Measurements from ENCODE around the gene FAM151A. TPM values are rescaled to one million over a fixed set of nuclear protein-coding genes. Genes with fewer than 3 reads are reported as not detected.

FAM151A gene
- total RNA-seq, 1 donor from 2014 or later: not detected

GRCh38 chr1:54627196-54627595 is 3.9 kb upstream of the FAM151A start:
- DNase-seq (ENCODE audit: low spot score, unreplicated experiment): no peak
- Mint-ChIP-seq H3K4me1 (ENCODE audit: low read depth) (peaks cover 5% of the 10 kb centered on the region), H3K9me3 (ENCODE audit: low read depth) (peaks cover 3% of the 10 kb centered on the region), H3K36me3 (ENCODE audit: insufficient read depth) (peaks cover 1% of the 10 kb centered on the region), H3K4me3 (ENCODE audit: low read depth) (no peak overlapping the region), H3K27me3 (peaks cover 11% of the 10 kb centered on the region), H3K27ac (no peak overlapping the region)
- no peak for TF ChIP-seq CTCF (IDR thresholded peaks at IDR 0.05; ENCODE audit: unreplicated experiment)

- DNase-seq (ENCODE audit: low spot score, unreplicated experiment): no peak
- TF ChIP-seq CTCF (IDR thresholded peaks at IDR 0.05; ENCODE audit: unreplicated experiment): no peak
- H3K36me3 Mint-ChIP-seq (ENCODE audit: insufficient read depth): no peaks in the 10 kb centered on the region
- H3K4me1 Mint-ChIP-seq (ENCODE audit: low read depth): peaks cover 5% of the 10 kb centered on the region
- no peaks in the 10 kb centered on the region for H3K9me3 Mint-ChIP-seq (ENCODE audit: low read depth)
- no peak overlapping the region for H3K27ac Mint-ChIP-seq
- H3K27me3 Mint-ChIP-seq: peaks cover 15% of the 10 kb centered on the region
- no peak overlapping the region for H3K4me3 Mint-ChIP-seq (ENCODE audit: low read depth)
These were observed 1.4 kb upstream of the FAM151A start for GRCh38 chr1:54624466-54625464.

- Mint-ChIP-seq H3K36me3 (ENCODE audit: insufficient read depth) (no peaks in the 10 kb centered on the region), H3K9me3 (ENCODE audit: low read depth) (no peaks in the 10 kb centered on the region), H3K27me3 (peaks cover 30% of the 10 kb centered on the region), H3K4me1 (ENCODE audit: low read depth) (peaks cover 5% of the 10 kb centered on the region), H3K27ac (no peak overlapping the region), H3K4me3 (ENCODE audit: low read depth) (no peak overlapping the region)
- no peak for TF ChIP-seq CTCF (IDR thresholded peaks at IDR 0.05; ENCODE audit: unreplicated experiment)
- no peak for DNase-seq (ENCODE audit: low spot score, unreplicated experiment)
These were observed 3.6 kb downstream of the FAM151A start for GRCh38 chr1:54619749-54620148.

GRCh38 chr1:54615531-54616279 is 7.6 kb downstream of the FAM151A start:
- H3K4me1 Mint-ChIP-seq (ENCODE audit: low read depth): no peaks in the 10 kb centered on the region
- H3K4me3 Mint-ChIP-seq (ENCODE audit: low read depth): no peak overlapping the region
- no peak for DNase-seq (ENCODE audit: low spot score, unreplicated experiment)
- H3K27ac Mint-ChIP-seq: no peak overlapping the region
- peaks cover 26% of the 10 kb centered on the region for H3K27me3 Mint-ChIP-seq
- H3K36me3 Mint-ChIP-seq (ENCODE audit: insufficient read depth): no peaks in the 10 kb centered on the region
- H3K9me3 Mint-ChIP-seq (ENCODE audit: low read depth): no peaks in the 10 kb centered on the region
- TF ChIP-seq CTCF (IDR thresholded peaks at IDR 0.05; ENCODE audit: unreplicated experiment): no peak

GRCh38 chr1:54614563-54614962 is 8.8 kb downstream of the FAM151A start:
- H3K4me1 Mint-ChIP-seq (ENCODE audit: low read depth): no peaks in the 10 kb centered on the region
- no peak for TF ChIP-seq CTCF (IDR thresholded peaks at IDR 0.05; ENCODE audit: unreplicated experiment)
- DNase-seq (ENCODE audit: low spot score, unreplicated experiment): no peak
- H3K4me3 Mint-ChIP-seq (ENCODE audit: low read depth): no peak overlapping the region
- H3K27me3 Mint-ChIP-seq: peaks cover 20% of the 10 kb centered on the region
- no peaks in the 10 kb centered on the region for H3K36me3 Mint-ChIP-seq (ENCODE audit: insufficient read depth)
- no peak overlapping the region for H3K27ac Mint-ChIP-seq
- H3K9me3 Mint-ChIP-seq (ENCODE audit: low read depth): no peaks in the 10 kb centered on the region

Data from progenitor cell of endocrine pancreas (in vitro differentiated cells).